Bronchial epithelial cell (primary cell): ENCODE measurements around the gene HEATR9. TPM values are rescaled to one million over a fixed set of nuclear protein-coding genes. Genes with fewer than 3 reads are reported as not detected.

Source experiments
- DNase-seq: peaks from one replicate; pipeline ENCODE4 v3.0.0-alpha.2; 2010; ENCODE audit warnings: low read depth
- FAIRE-seq: peaks from 2 replicates; lab custom pipeline; 2011; peaks lifted over from hg19 to GRCh38; lab: Jason Lieb, UNC
- H3K27me3 ChIP-seq: 2 replicates; pipeline ENCODE4 v1.5.1; 2011; ENCODE audit warnings: low read length; ENCODE audit not compliant: control insufficient read depth, insufficient read depth
- H3K36me3 ChIP-seq: 2 replicates; pipeline ENCODE4 v1.5.1; 2011; ENCODE audit warnings: low read length; ENCODE audit not compliant: control insufficient read depth, insufficient read depth
- H3K4me3 ChIP-seq: 2 replicates; pipeline ENCODE4 v1.5.1; 2011; ENCODE audit warnings: mild to moderate bottlenecking, low read depth, low read length, control low read depth
- CTCF ChIP-seq: IDR thresholded peaks from 2 replicates; pipeline ENCODE4 v1.5.1; 2011; ENCODE audit warnings: mild to moderate bottlenecking, moderate library complexity, low read length, control low read depth, inconsistent platforms; ENCODE audit not compliant: insufficient read depth, severe bottlenecking
- total RNA-seq: library from RNA; depleted of rRNA; stranded (reverse); fragments of >200 nt; gene quantifications from 2 replicates; pipeline ENCODE4 v1.2.1, GENCODE V29; 2014

Gene HEATR9, protein sequence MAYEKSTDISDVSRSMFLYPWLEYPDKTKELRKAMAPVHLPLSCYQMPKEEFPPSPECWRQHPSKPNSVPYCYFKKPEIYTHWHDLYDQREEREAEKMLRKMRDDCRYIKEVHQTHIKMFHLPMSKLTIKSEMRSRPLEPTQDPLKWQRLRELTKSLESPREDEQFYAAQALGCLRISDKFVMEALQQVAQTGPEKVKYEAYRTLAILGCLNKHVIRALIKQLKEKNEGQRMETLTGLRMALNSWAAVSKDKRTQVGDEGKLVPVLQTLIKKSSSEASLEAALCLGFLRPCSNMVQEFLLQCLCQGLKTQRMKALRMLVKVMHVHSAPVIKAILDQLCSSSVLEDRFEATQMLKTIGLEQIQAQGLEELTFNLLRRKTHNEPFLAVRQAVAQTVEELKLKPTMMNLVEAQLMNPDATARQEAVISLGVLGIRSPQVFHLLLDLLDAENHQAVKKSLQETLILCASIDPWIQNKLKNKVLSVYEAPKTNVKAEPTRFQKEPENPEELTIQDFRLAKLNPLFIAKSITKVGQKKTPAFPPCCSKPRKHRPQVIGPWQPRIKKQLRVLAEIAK
- total RNA-seq = not detected in 2 replicates

DNA sequence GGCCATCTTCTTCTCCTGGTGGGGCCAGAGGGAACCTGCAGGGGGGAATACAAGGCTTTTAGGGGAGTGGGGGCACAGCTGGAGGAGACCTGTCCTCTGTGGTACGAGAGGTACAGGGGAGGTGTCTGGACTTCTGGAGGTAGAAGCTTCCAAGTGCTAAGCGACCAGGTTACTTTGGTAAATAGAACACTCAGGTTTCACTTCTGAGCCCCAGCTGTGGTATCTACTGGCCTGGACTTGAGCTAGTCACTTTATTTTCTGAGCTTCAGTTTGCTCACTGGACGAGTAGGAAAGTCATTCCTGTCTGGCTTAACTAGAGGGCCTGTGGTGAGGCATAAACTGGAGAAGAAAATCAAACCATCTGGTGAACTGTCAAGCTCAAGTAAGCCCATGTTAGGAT lies at the start of gene HEATR9:
TSS of gene HEATR9 (minus strand) at position 155 of the 400 bp plus-strand sequence. CDS start at position 6, 149 bp downstream.
- no peaks in the 10 kb centered on the region for H3K36me3 ChIP-seq

GRCh38 chr17:35917519-35918213 lies 49.0 kb upstream of the HEATR9 start:
- H3K36me3 ChIP-seq = no peaks in the 10 kb centered on the region
- TF ChIP-seq CTCF = no peak
- no peaks in the 10 kb centered on the region for H3K27me3 ChIP-seq
- H3K4me3 ChIP-seq = no peak overlapping the region
- no peak for FAIRE-seq
- no peak for DNase-seq

More for the DNA sequence above, at the start of gene HEATR9:
- no peak for FAIRE-seq
- no peak within 1 kb of the TSS for H3K4me3 ChIP-seq
- DNase-seq = no peak
- TF ChIP-seq CTCF = no peak
- H3K27me3 ChIP-seq = no peaks in the 10 kb centered on the region

- FAIRE-seq = no peak
- no peak overlapping the region for H3K4me3 ChIP-seq
- no peak for DNase-seq
- no peak for TF ChIP-seq CTCF
- H3K36me3 ChIP-seq = no peaks in the 10 kb centered on the region
- H3K27me3 ChIP-seq = no peaks in the 10 kb centered on the region
These were observed 46.7 kb upstream of the HEATR9 start for GRCh38 chr17:35915153-35915964.

GRCh38 chr17:35914354-35914753 lies 45.7 kb upstream of the HEATR9 start:
- no peak for TF ChIP-seq CTCF
- no peak for FAIRE-seq
- DNase-seq = no peak
- H3K36me3 ChIP-seq = no peaks in the 10 kb centered on the region
- no peak overlapping the region for H3K4me3 ChIP-seq
- no peaks in the 10 kb centered on the region for H3K27me3 ChIP-seq

DNA sequence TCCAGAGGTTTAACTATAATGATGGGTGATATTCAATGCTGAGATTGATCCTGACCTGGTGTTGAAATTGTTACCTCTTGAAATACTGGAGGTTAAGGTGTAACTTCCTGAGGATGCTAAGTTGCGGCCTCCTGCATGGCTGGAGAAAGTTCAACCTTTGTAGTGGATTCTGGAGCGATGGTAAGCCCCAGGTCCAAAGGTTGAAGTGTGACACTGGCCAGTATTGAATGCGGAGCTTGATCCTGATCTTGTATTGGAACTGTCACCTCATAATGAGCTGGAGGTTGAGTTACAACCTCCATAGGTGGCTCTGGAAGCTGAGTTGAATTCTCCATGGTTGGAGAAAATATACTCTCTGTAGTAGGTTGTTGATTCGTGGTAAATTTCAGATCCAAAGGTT lies 44.9 kb upstream of the HEATR9 start:
- H3K27me3 ChIP-seq = no peaks in the 10 kb centered on the region
- TF ChIP-seq CTCF = no peak
- no peak overlapping the region for H3K4me3 ChIP-seq
- FAIRE-seq (no peak), DNase-seq (no peak)
- H3K36me3 ChIP-seq = no peaks in the 10 kb centered on the region
